ENCODE measurements around the gene HS3ST3B1.

The HS3ST3B1 gene

GRCh38 chr17:14303343-14304221 lies 2.7 kb downstream of the HS3ST3B1 start:
- no peak for DNase-seq

GRCh38 chr17:14304222-14304772 lies 3.4 kb downstream of the HS3ST3B1 start:
- no peak for DNase-seq

GRCh38 chr17:14304773-14305517 lies 4.1 kb downstream of the HS3ST3B1 start:
- DNase-seq, result no peak

GRCh38 chr17:14305785-14306496 lies 5.1 kb downstream of the HS3ST3B1 start:
- no peak for DNase-seq

- DNase-seq, result no peak
Observed at GRCh38 chr17:14306596-14306995, 5.7 kb downstream of the HS3ST3B1 start.

- no peak for DNase-seq
Observed at GRCh38 chr17:14307560-14308024, 6.7 kb downstream of the HS3ST3B1 start.

- no peak for DNase-seq
Observed at GRCh38 chr17:14308636-14308964, 7.7 kb downstream of the HS3ST3B1 start.

- DNase-seq, result no peak
Observed at GRCh38 chr17:14308965-14309879, 8.3 kb downstream of the HS3ST3B1 start.

GRCh38 chr17:14310101-14310500 lies 9.2 kb downstream of the HS3ST3B1 start:
- DNase-seq, result no peak

GRCh38 chr17:14310605-14311004 lies 9.7 kb downstream of the HS3ST3B1 start:
- DNase-seq, result no peak

- DNase-seq, result no peak
Observed at GRCh38 chr17:14311186-14311705, 10.4 kb downstream of the HS3ST3B1 start.

- no peak for DNase-seq
Observed at GRCh38 chr17:14311981-14312380, 11.1 kb downstream of the HS3ST3B1 start.

GRCh38 chr17:14312522-14312921 lies 11.6 kb downstream of the HS3ST3B1 start:
- no peak for DNase-seq

- DNase-seq, result no peak
Observed at GRCh38 chr17:14316126-14316832, 15.4 kb downstream of the HS3ST3B1 start.

- DNase-seq, result no peak
Observed at GRCh38 chr17:14317383-14317782, 16.5 kb downstream of the HS3ST3B1 start.

- DNase-seq, result no peak
Observed at GRCh38 chr17:14318109-14318917, 17.4 kb downstream of the HS3ST3B1 start.

GRCh38 chr17:14318918-14319205 lies 18.0 kb downstream of the HS3ST3B1 start:
- no peak for DNase-seq

- no peak for DNase-seq
Observed at GRCh38 chr17:14320098-14320497, 19.2 kb downstream of the HS3ST3B1 start.

GRCh38 chr17:14320734-14321475 lies 20.0 kb downstream of the HS3ST3B1 start:
- DNase-seq, result no peak

GRCh38 chr17:14321476-14321949 lies 20.6 kb downstream of the HS3ST3B1 start:
- DNase-seq, result no peak
